HG03159 (cell line): Measurements from ENCODE around the gene RPS14.
"Not testable (repeated sequence)": the region's sequence is repeated elsewhere in the genome, so short reads cannot be mapped to it uniquely, and the experiment has no call there.

Source experiments
- ATAC-seq: cut with Tn5 transposase; IDR thresholded peaks from one replicate; pipeline ENCODE4 v1.9.1; 2021; ENCODE audit warnings: mild to moderate bottlenecking, moderate library complexity; ENCODE audit not compliant: unreplicated experiment

The RPS14 gene

GRCh38 chr5:150446088-150446487 is 3.5 kb downstream of the RPS14 start:
- ATAC-seq: no peak

- ATAC-seq: no peak
Measured at GRCh38 chr5:150444770-150445169, 4.8 kb downstream of the RPS14 start.

- no peak for ATAC-seq
Measured at GRCh38 chr5:150443242-150444075, 6.1 kb downstream of the RPS14 start.

- ATAC-seq: no peak
Measured at GRCh38 chr5:150442699-150443080, 6.8 kb downstream of the RPS14 start.

- no peak for ATAC-seq
Measured at GRCh38 chr5:150441813-150442698, 7.5 kb downstream of the RPS14 start.

- no peak for ATAC-seq
Measured at GRCh38 chr5:150440948-150441812, 8.4 kb downstream of the RPS14 start.

GRCh38 chr5:150438873-150439546 is 10.5 kb downstream of the RPS14 start:
- no peak for ATAC-seq

GRCh38 chr5:150436141-150436680 is 13.3 kb downstream of the RPS14 start:
- peak; percentile 87 for ATAC-seq

- ATAC-seq: no peak
Measured at GRCh38 chr5:150434464-150434863, 15.1 kb downstream of the RPS14 start.

GRCh38 chr5:150431574-150431973 is 18.0 kb downstream of the RPS14 start:
- no peak for ATAC-seq

- ATAC-seq: no peak
Measured at GRCh38 chr5:150431048-150431447, 18.5 kb downstream of the RPS14 start.

- peak; percentile 68 for ATAC-seq
Measured at GRCh38 chr5:150429410-150429873, 20.1 kb downstream of the RPS14 start.

GRCh38 chr5:150428978-150429377 is 20.6 kb downstream of the RPS14 start:
- ATAC-seq: no peak

GRCh38 chr5:150428106-150428876 is 21.2 kb downstream of the RPS14 start:
- no peak for ATAC-seq

GRCh38 chr5:150426165-150426564 is 23.4 kb downstream of the RPS14 start:
- ATAC-seq: not testable (repeated sequence)

- ATAC-seq: no peak
Measured at GRCh38 chr5:150422758-150423157, 26.8 kb downstream of the RPS14 start.

GRCh38 chr5:150422075-150422474 is 27.5 kb downstream of the RPS14 start:
- ATAC-seq: no peak

GRCh38 chr5:150419630-150420270 is 29.8 kb downstream of the RPS14 start:
- ATAC-seq: peak; percentile 57
